Natural killer cell (primary cell): Measurements from ENCODE around the gene PFKFB3. TPM values are rescaled to one million over a fixed set of nuclear protein-coding genes. Genes with fewer than 3 reads are reported as not detected.
A peak's percentile ranks its signal among the peaks of the same experiment; 100 is the strongest.

ENCODE experiments used
- ATAC-seq, 3 donors: fragments of 150-1000 bp in 2 of 3; fragments of 200-7000 bp in 1 of 3; cut with Tn5 transposase; 1 replicate in 1 of 3; 2 replicates in 2 of 3; pipeline ENCODE4 v1.10.0; 2021; ENCODE audit warnings: mild to moderate bottlenecking in 2 of 3, moderate library complexity in 2 of 3
- DNase-seq, 2 donors: peaks; one replicate each; pipeline versions ENCODE4 v3.0.0 to v3.0.0-alpha.2; 2013 to 2021; ENCODE audit warnings: mixed read lengths in 1 of 2
- H3K27ac ChIP-seq: one replicate; pipeline ENCODE4 v1.5.1; 2013; ENCODE audit warnings: mild to moderate bottlenecking, low read length
- H3K27me3 ChIP-seq: one replicate; pipeline ENCODE4 v1.6.1; 2013; ENCODE audit warnings: low read length; ENCODE audit not compliant: control insufficient read depth, insufficient read depth
- H3K36me3 ChIP-seq: one replicate; pipeline ENCODE4 v1.6.1; 2013; ENCODE audit warnings: low read length; ENCODE audit not compliant: control insufficient read depth, insufficient read depth
- H3K4me1 ChIP-seq: one replicate; pipeline ENCODE4 v1.6.1; 2013; ENCODE audit warnings: low read length; ENCODE audit not compliant: control insufficient read depth, insufficient read depth
- H3K4me3 ChIP-seq: one replicate; pipeline ENCODE4 v1.5.1; 2013; ENCODE audit warnings: low read length
- H3K9me3 ChIP-seq: one replicate; pipeline ENCODE4 v1.6.1; 2013; ENCODE audit warnings: low read length; ENCODE audit not compliant: control insufficient read depth, insufficient read depth
- H3K27ac Mint-ChIP-seq, 2 donors: one replicate each; pipeline ENCODE4 v1.8.0; 2022; ENCODE audit warnings: mild to moderate bottlenecking in 2 of 2, mixed read lengths in 2 of 2, moderate library complexity in 1 of 2
- H3K27me3 Mint-ChIP-seq, 2 donors: one replicate each; pipeline ENCODE4 v1.8.0; 2022; ENCODE audit warnings: low read depth in 2 of 2, mixed read lengths in 2 of 2
- H3K36me3 Mint-ChIP-seq: one replicate; pipeline ENCODE4 v1.8.0; 2022; ENCODE audit warnings: mixed read lengths
- H3K4me1 Mint-ChIP-seq, 2 donors: one replicate each; pipeline ENCODE4 v1.8.0; 2022; ENCODE audit warnings: mixed read lengths in 2 of 2
- H3K4me3 Mint-ChIP-seq: one replicate; pipeline ENCODE4 v1.8.0; 2022; ENCODE audit warnings: mild to moderate bottlenecking, moderate library complexity, mixed read lengths
- H3K9me3 Mint-ChIP-seq, 2 donors: one replicate each; pipeline ENCODE4 v1.8.0; 2022; ENCODE audit warnings: mixed read lengths in 2 of 2
- CTCF ChIP-seq: fragments of 200-600 bp; IDR thresholded peaks from one replicate; pipeline ENCODE4 v1.8.0; 2022; ENCODE audit warnings: antibody characterized with exemption
- WGBS: methylation state at CpG from one replicate; pipeline ENCODE4 v1.1.7; 2013; ENCODE audit warnings: missing lambda C conversion rate; ENCODE audit not compliant: insufficient coverage; 5-methylcytosine and 5-hydroxymethylcytosine counted together
- intact Hi-C: fragments of 100-400 bp; cut with micrococcal nuclease; formaldehyde crosslinking; loops from one replicate; pipeline ENCODE4 v1.14.2; 2022
- total RNA-seq, 4 donors: library from RNA; stranded (reverse); fragments of 120-200 nt in 1 of 4; gene quantifications; one replicate each; pipeline versions ENCODE4 v1.2.3 to v1.2.4, GENCODE V29; 2013 to 2022

Gene PFKFB3
- total RNA-seq, 3 donors from 2014 or later (not counting 1 experiment from before 2014, with no cell fraction given) = 33.4 to 59.7 (median 39.0) TPM

GRCh38 chr10:6167456-6167855, 35.3 kb upstream of the PFKFB3 start:
- ATAC-seq (no peak), DNase-seq (no peak)
- Mint-ChIP-seq H3K27ac (peak overlapping the region; percentile 58 to 90), H3K4me1 (peaks cover 48 to 56% of the 10 kb centered on the region in 2 donors), H3K27me3 (no peaks in the 10 kb centered on the region), H3K9me3 (no peaks in the 10 kb centered on the region), H3K36me3 (no peaks in the 10 kb centered on the region), H3K4me3 (no peak overlapping the region)
- Histone ChIP-seq H3K9me3 (no peaks in the 10 kb centered on the region), H3K27ac (no peak overlapping the region), H3K27me3 (no peaks in the 10 kb centered on the region), H3K4me1 (peaks cover 26% of the 10 kb centered on the region), H3K36me3 (peaks cover 8% of the 10 kb centered on the region), H3K4me3 (no peak overlapping the region)
- TF ChIP-seq CTCF = no peak
- WGBS = 96% methylated on average over 2 of the region's 2 CpGs
- intact Hi-C loops = no loop called here

DNA sequence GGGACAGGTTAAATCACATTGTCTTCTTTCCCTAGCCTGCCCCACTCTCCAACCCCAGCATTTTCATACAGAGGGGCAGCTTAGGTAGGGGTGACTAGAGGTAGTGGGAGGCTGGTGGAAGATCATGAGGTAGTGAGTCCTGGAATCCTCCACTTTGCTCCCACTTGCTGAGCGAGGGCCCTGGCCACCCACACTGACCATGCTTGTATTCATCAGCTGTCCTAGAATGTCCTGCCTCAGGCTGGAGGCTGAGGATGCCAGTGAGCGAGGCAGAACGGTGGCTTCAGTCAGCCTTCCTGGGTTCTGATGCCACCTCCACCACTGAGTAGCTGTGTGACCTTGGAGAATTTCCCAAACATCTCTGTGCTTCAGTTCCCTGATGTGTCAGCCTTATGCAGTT, 34.6 kb upstream of the PFKFB3 start:
- Mint-ChIP-seq H3K27me3 (no peaks in the 10 kb centered on the region), H3K9me3 (no peaks in the 10 kb centered on the region), H3K4me3 (no peak overlapping the region), H3K36me3 (no peaks in the 10 kb centered on the region), H3K4me1 (peaks cover 53 to 55% of the 10 kb centered on the region in 2 donors), H3K27ac (peak overlapping the region; percentile 58 to 90)
- peaks cover 8% of the 10 kb centered on the region for H3K36me3 ChIP-seq
- DNase-seq (no peak), ATAC-seq (no peak)
- H3K9me3 ChIP-seq = no peaks in the 10 kb centered on the region
- no peak overlapping the region for H3K27ac ChIP-seq
- no peak for TF ChIP-seq CTCF
- H3K4me1 ChIP-seq = peaks cover 27% of the 10 kb centered on the region
- 96% methylated on average over 3 of the region's 3 CpGs for WGBS
- intact Hi-C loops = no loop called here
- no peak overlapping the region for H3K4me3 ChIP-seq
- H3K27me3 ChIP-seq = no peaks in the 10 kb centered on the region

GRCh38 chr10:6170638-6171037, 32.1 kb upstream of the PFKFB3 start:
- H3K27me3 Mint-ChIP-seq = no peaks in the 10 kb centered on the region
- H3K4me1 Mint-ChIP-seq = peaks cover 50 to 51% of the 10 kb centered on the region in 2 donors
- H3K4me3 Mint-ChIP-seq = no peak overlapping the region
- Histone ChIP-seq H3K27me3 (no peaks in the 10 kb centered on the region), H3K9me3 (no peaks in the 10 kb centered on the region), H3K4me3 (no peak overlapping the region), H3K4me1 (peaks cover 23% of the 10 kb centered on the region), H3K36me3 (peaks cover 8% of the 10 kb centered on the region), H3K27ac (no peak overlapping the region)
- 88% methylated on average over 1 of the region's 2 CpGs for whole genome bisulfite sequencing
- DNase-seq (no peak), ATAC-seq (no peak)
- H3K27ac Mint-ChIP-seq = no peak overlapping the region
- no peak for TF ChIP-seq CTCF
- H3K36me3 Mint-ChIP-seq = no peaks in the 10 kb centered on the region
- H3K9me3 Mint-ChIP-seq = no peaks in the 10 kb centered on the region
- intact Hi-C loops = no loop called here
